ENCODE measurements around the gene HCN1.

Gene HCN1

GRCh38 chr5:45205403-45205961, 490.7 kb downstream of the HCN1 start:
- TF ChIP-seq, protein P1, sequence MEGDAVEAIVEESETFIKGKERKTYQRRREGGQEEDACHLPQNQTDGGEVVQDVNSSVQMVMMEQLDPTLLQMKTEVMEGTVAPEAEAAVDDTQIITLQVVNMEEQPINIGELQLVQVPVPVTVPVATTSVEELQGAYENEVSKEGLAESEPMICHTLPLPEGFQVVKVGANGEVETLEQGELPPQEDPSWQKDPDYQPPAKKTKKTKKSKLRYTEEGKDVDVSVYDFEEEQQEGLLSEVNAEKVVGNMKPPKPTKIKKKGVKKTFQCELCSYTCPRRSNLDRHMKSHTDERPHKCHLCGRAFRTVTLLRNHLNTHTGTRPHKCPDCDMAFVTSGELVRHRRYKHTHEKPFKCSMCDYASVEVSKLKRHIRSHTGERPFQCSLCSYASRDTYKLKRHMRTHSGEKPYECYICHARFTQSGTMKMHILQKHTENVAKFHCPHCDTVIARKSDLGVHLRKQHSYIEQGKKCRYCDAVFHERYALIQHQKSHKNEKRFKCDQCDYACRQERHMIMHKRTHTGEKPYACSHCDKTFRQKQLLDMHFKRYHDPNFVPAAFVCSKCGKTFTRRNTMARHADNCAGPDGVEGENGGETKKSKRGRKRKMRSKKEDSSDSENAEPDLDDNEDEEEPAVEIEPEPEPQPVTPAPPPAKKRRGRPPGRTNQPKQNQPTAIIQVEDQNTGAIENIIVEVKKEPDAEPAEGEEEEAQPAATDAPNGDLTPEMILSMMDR (IDR thresholded peaks at IDR 0.05; ENCODE audit: poor library complexity, severe bottlenecking), result no peak
- DNase-seq (ENCODE audit: low spot score), result no peak
- Histone ChIP-seq H3K27me3 (ENCODE audit: insufficient read depth, poor library complexity, severe bottlenecking) (peaks cover 8% of the 10 kb centered on the region), H3K9me3 (ENCODE audit: severe bottlenecking) (no peaks in the 10 kb centered on the region), H3K36me3 (ENCODE audit: low read depth) (no peaks in the 10 kb centered on the region), H3K4me1 (ENCODE audit: insufficient read depth, poor library complexity, severe bottlenecking) (no peaks in the 10 kb centered on the region), H3K4me3 (ENCODE audit: severe bottlenecking) (no peak overlapping the region), H3K27ac (ENCODE audit: poor library complexity, severe bottlenecking) (no peak overlapping the region)
- ATAC-seq (ENCODE audit: low read depth), result no peak

Measured in RWPE2 (cell line).